Measurements from ENCODE around the gene GRAMD1A.
A peak's percentile ranks its signal among the peaks of the same experiment; 100 is the strongest.

The GRAMD1A gene

DNA sequence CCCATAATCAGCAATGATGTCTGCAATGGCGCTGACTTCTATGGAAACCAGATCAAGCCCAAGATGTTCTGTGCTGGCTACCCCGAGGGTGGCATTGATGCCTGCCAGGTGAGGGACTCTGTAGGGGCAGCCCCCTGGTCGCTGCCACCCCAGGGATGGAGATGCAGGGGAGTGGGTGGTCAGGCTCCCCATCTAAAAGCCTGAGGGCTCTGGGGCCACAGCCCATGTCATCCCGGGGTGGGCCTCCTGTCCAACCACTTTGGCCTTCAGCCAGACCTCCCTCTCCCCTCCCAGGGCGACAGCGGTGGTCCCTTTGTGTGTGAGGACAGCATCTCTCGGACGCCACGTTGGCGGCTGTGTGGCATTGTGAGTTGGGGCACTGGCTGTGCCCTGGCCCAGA lies 65.5 kb downstream of the GRAMD1A start:
- DNase-seq (ENCODE audit: extremely low read depth, low read depth) = no peak
- TF ChIP-seq, protein P1, sequence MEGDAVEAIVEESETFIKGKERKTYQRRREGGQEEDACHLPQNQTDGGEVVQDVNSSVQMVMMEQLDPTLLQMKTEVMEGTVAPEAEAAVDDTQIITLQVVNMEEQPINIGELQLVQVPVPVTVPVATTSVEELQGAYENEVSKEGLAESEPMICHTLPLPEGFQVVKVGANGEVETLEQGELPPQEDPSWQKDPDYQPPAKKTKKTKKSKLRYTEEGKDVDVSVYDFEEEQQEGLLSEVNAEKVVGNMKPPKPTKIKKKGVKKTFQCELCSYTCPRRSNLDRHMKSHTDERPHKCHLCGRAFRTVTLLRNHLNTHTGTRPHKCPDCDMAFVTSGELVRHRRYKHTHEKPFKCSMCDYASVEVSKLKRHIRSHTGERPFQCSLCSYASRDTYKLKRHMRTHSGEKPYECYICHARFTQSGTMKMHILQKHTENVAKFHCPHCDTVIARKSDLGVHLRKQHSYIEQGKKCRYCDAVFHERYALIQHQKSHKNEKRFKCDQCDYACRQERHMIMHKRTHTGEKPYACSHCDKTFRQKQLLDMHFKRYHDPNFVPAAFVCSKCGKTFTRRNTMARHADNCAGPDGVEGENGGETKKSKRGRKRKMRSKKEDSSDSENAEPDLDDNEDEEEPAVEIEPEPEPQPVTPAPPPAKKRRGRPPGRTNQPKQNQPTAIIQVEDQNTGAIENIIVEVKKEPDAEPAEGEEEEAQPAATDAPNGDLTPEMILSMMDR (IDR thresholded peaks at IDR 0.05; ENCODE audit: low read depth, low read length) = no peak

DNA sequence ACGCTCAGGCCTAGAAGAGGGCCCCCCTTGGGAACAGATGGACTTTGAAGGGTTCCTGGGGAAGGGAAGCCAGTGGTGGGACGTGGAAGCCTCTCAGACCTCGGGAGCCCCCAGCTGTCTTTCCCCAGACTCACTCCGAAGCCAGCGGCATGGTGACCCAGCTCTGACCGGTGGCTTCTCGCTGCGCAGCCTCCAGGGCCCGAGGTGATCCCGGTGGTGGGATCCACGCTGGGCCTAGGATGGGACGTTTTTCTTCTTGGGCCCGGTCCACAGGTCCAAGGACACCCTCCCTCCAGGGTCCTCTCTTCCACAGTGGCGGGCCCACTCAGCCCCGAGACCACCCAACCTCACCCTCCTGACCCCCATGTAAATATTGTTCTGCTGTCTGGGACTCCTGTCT lies 66.0 kb downstream of the GRAMD1A start:
- no peak for DNase-seq (ENCODE audit: extremely low read depth, low read depth)
- TF ChIP-seq, protein P1 (IDR thresholded peaks at IDR 0.05; ENCODE audit: low read depth, low read length) = no peak

- peak; percentile 56 for DNase-seq (ENCODE audit: extremely low read depth, low read depth)
Observed at GRCh38 chr19:35066691-35067563, 66.8 kb downstream of the GRAMD1A start.

DNA sequence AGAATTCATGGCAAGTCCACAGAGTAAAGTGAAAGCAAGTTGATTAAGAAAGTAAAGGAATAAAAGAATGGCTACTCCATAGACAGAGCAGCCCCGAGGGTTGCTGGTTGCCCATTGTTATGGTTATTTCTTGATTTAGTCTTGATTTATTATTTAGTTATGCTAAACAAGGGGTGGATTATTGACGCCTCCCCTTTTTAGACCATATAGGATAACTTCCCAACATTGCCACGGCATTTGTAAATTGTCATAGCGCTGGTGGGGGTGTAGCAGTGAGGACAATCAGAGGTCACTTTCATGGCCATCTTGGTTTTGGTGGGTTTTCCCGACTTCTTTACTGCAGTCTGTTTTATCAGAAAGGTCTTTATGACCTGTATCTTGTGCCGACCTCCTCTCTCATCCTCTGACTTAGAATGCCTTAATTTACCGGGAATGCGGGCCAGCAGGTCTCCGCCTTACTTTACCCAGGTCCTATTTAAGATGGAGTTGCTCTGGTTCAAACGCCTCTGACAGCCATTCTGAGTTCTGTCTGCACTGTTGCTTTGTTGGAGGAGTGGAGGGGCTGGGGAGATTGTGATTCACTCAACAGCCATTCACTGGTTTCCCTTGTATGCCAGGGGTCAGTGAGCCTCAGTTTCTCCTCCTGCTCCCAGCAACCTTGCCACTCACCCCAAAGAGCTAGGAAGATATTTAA lies 69.0 kb downstream of the GRAMD1A start:
- TF ChIP-seq, protein P1 (IDR thresholded peaks at IDR 0.05; ENCODE audit: low read depth, low read length) = no peak
- no peak for DNase-seq (ENCODE audit: extremely low read depth, low read depth)

More at GRCh38 chr19:35066691-35067563, 66.8 kb downstream of the GRAMD1A start:
- TF ChIP-seq, protein P1 (IDR thresholded peaks at IDR 0.05; ENCODE audit: low read depth, low read length) = peak; percentile 95

- DNase-seq (ENCODE audit: extremely low read depth, low read depth) = no peak
- TF ChIP-seq, protein P1 (IDR thresholded peaks at IDR 0.05; ENCODE audit: low read depth, low read length) = no peak
Observed at GRCh38 chr19:35069696-35070095, 69.6 kb downstream of the GRAMD1A start.

- no peak for DNase-seq (ENCODE audit: extremely low read depth, low read depth)
- TF ChIP-seq, protein P1 (IDR thresholded peaks at IDR 0.05; ENCODE audit: low read depth, low read length) = no peak
Observed at GRCh38 chr19:35070471-35070870, 70.3 kb downstream of the GRAMD1A start.

DNA sequence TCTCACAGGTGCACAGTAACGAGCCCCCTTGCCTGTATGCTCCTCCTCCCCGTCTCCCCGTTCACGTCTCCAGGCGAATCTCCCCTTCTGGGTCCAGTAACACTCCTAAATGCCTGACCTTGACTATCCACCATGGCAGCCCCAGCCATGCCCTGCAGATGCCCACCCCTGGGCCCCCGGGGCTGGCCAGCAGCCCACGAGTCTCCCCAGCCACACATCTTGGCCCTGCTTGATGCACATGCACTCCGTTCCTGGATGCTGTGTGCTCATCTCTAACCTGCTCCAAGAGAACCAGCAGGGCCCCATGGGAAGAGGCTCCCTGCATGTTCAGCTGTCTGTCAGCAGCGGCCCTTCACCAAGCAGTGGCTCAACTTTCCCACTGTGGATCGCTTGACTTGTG lies 73.4 kb downstream of the GRAMD1A start:
- no peak for DNase-seq (ENCODE audit: extremely low read depth, low read depth)

More for the DNA sequence above, 73.4 kb downstream of the GRAMD1A start:
- TF ChIP-seq, protein P1 (IDR thresholded peaks at IDR 0.05; ENCODE audit: low read depth, low read length) = no peak

All from AG09319 (cell line).